Tongue (tissue), 2 donors: ENCODE data around the gene PBLD. TPM values are rescaled to one million over a fixed set of nuclear protein-coding genes. Genes with fewer than 3 reads are reported as not detected.
A peak's percentile ranks its signal among the peaks of the same experiment; 100 is the strongest.
"Not testable (repeated sequence)": the region's sequence is repeated elsewhere in the genome, so short reads cannot be mapped to it uniquely, and the experiment has no call there.

Experiments used
- DNase-seq: peaks from one replicate; pipeline ENCODE4 v3.0.0-alpha.2; 2015
- total RNA-seq: library from RNA; depleted of rRNA; stranded (reverse); fragments of >200 nt; gene quantifications from one replicate; pipeline ENCODE4 v1.2.3, GENCODE V29; 2014

The PBLD gene
- total RNA-seq, 1 donor from 2014 or later: 4.4 TPM

DNA sequence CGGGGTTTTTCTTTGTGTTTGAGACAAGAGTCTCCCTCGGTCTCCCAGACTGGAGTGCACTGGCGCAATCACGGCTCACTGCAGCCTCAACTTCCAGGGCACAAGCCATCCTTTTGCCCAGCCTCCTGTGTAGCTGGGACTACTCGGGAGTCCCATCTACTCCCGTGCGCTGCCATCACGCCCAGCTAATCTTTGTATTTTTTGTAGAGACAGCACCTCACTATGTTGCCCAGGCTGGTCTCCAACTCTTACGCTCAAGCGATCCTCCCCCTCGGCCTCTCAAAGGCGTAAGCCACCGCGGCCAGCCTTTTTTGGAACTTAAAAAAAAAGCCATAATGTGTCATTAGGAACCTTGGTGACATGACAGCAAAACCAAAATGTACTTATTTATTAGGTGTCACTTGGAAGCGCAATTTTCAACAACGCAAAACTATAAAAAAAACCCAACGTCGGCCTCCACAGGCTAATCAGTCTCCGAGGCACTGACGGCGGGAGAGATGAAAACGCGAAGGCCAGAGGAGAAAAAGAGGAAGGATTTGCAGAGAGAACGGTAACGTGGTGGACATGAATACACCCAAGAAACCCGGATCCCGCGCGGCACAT lies 1.8 kb downstream of the PBLD start:
- peak; percentile 61 for DNase-seq

DNA sequence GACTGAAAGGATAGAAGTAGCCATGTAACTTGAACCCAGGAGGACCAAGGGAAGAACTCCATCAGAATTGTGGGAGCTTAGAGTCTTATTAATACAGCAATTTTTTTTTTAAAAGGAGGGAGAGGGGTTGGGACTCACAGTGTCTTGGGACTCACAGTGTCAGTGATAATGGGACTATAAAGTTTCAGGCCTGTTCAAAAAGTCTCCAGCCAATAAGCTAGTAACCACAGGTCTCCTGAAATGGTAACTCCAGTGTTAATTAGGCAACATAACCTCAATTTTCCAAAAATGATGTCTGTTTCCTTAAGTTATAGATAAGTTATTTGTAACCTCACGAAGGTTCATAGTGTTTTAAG lies 3.2 kb downstream of the PBLD start:
- DNase-seq: no peak

DNA sequence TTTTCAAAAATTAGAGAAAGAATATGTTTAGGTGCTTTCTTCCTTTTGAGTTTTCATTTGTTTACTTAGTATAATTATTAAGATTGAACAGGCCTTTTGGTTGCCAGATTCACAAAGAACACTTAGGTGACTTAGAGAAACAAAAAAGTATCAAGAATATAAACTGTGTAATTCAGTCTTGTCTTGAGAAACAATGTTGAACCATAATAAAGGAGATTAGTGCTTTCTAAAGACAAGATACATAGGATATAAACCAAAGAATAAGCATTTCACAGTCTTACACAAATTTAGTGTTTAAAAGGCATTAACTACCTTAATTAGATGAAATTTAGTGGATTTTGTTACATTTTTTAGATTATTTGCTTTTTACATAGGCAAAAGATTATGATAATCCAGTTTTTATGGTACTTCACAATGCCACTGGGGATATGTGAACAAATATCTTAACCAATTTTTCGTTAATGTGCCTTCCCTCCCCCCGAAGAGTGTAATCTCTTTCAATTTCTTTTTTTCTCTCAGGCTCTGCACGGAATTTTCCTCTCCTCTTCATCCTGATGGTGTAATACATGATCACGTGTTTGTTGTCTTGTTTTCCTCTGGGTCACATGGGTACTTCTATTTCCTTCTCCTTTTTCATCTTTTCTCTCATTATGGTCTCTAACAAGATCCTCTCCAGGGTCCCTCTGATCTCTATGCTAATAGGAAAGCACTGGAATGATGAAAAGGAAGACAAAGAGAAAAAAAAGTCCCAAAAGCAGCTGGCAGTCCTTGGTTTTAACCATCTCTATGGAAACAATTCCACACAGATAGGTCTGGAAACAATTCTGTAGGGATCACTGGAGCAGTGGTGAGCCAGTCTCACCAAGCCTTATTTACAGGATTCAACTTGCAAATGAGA lies 4.6 kb downstream of the PBLD start:
- DNase-seq: peak; percentile 79

DNA sequence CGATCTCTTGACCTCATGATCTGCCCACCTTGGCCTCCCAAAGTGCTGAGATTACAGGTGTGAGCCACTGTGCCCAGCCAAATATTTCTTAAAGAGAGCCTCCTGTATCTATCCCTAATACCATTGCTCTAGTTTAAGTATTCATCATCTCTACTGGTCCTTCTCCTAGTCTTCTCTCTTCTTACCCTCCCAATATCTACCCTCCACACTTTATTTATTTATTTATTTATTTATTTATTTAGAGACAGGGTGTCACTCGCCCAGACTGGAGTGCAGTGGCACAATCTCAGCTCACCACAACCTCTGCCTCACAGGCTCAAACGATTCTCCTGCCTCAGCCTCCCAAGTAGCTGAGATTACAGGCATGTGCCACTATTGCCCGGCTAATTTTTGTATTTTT lies 8.3 kb downstream of the PBLD start:
- not testable (repeated sequence) for DNase-seq

DNA sequence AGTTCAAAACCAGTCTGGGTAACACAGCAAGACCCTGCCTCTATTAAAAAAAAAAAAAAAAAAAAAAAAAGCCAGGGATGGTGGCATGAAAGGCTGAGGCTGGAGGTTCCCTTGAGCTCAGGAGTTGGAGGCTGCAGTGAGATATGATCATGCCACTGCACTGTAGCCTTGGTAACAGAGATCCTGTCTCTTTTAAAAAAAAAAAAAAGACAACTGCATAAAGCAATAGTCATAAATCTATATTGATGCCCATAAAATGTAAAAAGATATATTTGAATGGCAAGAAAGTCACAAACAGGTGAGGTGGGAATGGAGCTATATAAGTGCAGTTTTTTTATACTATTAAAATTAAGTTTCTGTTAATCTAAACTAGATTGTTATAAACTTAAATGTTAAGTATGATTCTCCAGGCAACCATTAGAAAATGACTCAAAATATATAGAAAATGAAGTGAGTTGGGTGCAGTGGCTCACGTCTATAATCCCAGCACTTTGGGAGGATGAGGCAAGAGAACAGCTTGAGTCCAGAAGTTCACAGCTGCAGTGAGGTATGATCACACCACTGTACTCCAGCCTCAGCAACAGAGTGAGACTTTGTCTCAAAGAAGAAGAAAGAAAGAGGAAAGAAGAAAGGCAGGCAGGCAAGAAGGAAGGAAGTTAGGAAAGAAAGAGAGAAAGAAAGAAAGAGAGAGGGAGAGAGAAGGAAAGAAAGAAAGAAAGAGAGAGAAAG lies 14.2 kb downstream of the PBLD start:
- no peak for DNase-seq

DNA sequence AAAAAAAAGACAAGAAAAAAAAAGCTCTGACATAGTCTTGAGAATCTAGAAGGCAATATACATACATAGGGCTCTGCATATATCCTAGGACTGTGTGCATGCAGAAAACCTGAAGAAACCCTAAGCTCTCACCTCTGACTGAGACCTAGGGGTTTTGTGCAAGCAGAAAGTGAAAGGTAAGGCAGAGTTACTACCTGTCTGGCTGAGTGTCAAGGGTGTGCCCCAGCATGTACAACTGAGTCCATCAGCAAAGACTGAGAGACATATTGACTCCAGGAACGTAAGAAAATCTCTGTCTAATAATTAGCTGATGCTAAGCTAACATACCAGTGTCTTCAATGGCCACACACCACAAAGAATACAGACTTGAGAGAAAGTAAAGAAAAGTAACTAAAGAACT lies 17.1 kb downstream of the PBLD start:
- DNase-seq: no peak

DNA sequence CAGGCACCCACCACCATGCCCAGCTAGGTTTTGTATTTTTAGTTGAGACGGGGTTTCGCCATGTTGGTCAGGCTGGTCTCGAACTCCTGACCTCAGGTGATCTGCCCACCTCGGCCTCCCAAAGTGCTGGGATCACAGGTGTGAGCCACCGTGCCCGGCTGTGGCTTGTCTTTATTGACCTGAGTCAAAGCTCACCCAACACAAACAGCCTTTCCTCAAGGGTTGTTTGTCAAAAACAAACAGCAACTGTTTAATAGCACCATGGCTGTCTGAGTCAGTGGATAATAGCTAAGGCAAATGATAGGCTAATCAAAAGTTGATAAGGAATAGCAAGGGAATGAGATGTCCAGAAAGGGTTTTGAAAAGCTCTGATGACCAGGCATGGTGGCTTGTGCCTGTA lies 17.8 kb downstream of the PBLD start:
- not testable (repeated sequence) for DNase-seq

DNA sequence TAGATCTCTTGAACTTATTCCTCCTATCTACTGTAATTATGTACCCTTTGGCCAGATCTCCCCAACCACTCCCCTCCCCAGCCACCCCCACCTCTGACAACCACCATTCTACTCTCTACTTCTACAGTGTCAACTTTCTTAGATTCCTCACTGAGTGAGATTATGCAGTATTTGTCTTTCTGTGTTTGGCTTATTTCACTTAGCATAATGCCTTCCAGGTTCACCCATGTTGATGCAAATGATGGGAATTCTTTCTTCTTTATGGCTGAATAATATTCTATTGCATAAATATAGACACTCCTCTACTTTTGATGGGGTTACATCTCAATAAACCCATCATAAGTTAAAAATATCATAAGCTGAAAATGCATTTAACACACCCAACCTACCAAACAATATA lies 22.2 kb downstream of the PBLD start:
- DNase-seq: no peak

DNA sequence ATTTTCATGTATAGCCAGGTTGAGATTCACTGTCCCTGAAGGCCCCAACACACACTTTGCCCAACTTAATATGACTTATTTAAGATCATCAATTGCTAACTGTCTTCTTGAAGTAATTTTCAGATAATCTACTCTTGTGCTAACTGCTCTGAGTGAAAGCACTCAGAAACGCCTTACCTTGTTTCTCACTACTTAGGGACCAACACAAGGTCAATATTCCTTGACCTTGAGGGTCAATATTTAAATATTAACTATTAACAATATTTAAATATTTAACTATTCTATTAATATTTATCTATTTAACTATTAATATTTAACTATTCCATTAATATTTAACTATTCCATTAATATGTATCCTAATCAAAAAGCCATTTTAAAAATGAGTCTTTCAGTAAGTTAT lies 26.9 kb downstream of the PBLD start:
- DNase-seq: no peak

DNA sequence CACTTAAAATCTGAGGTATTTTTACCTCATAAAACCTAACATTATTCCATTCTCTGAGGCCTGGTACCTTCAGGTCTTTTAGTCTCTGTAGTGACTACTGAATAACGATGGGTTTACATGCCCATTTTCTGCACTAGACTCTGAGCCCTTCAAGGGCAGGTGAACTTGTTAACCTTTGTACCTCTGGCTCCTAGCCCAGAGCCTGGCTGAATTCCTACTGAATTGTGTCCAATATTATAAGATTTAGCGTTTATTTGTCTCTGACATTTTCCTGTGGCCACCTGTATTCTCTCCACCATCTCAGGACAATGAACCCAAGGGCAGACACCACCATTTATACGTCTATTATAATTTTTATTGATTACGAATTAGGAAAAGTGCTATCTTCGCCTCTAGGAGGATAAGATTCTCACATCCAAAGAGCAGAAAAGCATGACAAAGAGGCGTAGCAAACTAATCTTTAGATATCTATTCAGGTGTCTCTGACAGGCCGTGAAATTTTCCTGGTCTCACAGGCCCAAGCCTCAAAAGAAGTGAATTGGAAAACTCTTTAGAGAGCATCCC lies 28.8 kb downstream of the PBLD start:
- DNase-seq: no peak

DNA sequence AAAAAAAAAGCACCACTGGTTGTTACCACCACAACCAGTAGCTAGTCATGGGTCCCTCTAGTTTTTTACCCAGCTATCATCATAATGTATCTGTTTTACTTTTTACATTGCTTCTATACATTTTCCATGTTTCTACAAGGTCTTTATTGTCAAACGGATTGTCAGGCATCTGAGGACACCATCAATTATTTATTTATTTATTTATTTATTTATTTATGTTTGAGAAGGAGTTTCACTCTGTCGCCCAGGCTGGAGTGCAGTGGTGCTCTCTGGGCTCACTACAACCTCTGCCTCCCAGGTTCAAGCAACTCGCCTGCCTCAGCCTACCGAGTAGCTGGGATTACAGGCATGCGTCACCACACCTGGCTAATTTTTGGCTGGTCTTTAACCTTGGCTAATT lies 29.9 kb downstream of the PBLD start:
- no peak for DNase-seq

DNA sequence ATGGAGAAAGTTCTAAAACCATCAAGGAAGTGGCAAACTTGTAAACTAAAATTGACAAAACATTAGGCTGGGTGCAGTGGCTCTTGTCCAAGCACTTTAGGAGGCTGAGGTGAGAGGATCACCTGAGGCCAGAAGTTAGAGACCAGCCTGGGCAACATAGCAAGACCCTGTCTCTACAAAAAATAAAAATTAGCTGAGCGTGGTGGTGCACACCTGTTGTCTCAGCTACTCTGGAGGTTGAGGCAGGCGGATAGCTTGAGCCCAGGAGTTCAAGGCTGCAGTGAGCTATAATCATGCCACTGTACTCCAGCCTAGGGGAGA lies 30.3 kb downstream of the PBLD start:
- no peak for DNase-seq

DNA sequence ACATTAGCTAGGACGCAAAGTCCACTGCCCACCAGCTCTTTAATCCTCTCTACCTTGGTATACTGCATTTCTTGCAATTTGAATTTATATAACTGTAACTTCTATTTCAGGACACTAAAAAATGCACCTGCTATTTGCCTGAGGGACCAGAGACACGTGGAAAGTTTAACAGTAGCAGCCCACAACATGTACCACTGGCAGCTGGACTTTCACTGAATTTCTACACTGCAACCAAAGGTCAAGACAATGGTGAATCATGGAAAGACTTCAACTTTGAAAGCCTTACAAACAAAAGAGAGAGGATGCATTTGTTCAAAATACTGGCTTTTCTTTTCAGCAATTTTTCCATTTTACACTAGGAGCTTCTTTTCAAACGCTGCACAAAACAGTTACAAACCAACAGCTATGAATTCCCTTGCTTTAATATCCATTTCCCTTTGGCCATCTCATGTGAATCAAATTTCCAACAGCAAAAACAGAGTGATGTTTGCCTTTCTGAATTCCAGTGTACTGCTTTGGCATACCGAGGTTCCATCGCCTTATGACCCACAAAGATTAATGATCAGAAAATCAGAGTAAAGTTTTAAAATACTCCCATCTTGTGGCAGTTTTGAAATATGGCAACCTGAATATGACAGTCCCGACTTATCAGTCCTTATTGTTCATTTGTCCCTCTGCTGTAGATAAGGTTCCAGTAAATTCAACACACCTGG lies 30.8 kb downstream of the PBLD start:
- DNase-seq: peak; percentile 72

DNA sequence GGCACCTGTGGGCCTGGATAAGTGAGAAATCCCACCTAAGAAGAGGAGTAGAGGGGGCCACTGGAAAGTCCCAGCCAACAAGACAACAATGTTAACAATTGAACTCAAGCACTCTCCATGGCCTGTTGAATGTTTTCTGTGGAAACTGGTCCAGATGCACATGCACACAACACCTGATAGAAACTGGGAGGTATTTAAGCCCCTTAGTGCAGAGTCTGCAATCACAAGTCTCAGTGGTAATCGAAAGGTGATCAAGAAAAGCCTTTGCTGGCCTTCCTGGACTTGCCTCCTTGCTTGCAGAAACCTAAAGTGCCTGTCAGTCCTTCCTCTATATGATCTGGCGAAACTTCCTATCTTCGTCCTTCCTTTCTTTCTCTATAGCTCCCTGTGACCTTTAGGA lies 31.4 kb downstream of the PBLD start:
- DNase-seq: no peak

DNA sequence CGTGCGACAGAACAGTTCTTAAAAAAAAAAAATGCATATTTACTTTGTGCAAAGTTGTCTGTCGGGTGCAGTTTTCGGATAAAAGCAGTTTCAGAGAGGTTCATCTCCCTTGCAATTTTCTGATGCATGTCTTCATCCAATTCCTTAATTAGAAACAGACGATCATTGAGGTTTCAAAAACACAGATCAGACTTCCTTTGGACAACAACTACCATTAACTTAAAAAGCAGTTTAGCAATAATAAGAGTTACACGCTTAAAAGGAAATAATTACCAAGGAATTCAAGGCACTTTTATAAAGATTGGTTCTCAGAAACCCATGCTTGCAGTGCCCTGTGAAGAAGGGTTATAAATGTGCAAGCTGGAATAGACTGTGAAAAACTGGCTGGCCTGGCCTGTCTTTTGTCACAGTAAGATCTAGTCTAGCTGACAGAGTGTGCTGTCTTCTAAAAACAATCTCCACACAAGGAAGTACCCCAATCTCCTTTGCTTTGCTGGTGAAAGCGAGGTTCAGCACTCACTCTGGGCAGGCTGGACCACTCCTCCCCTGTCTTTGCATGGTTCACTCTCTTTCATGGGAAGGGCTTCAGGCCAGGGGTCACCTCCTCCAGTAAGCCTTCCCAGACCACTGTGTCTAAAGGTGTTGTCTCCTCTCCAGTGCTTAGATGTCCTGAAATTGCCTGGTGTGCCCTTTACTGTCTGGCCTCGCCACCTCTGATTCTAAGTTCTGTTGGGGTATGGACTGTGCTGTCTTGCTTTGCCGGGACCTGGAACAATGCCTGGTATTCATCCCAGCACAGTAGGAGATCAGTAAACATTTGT lies 35.7 kb downstream of the PBLD start:
- peak; percentile 38 for DNase-seq

DNA sequence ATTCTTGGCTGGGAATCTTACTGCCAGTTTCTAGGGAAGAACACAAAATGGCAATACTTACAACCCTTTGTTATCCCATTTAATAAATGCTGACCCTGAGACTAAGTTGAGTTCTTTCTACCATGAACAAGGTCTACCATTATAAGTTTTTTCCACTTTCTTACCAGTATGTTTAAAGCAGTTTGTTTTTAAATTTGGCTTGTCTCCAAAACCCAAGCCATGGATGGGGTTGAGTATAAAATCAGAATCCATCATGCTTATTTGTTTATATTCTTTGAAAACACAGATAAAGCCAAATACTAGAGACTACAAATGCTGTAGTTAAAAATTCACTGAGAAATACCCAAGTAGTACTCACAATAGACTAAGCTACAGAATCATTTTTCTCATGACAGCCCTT lies 42.0 kb downstream of the PBLD start:
- no peak for DNase-seq

DNA sequence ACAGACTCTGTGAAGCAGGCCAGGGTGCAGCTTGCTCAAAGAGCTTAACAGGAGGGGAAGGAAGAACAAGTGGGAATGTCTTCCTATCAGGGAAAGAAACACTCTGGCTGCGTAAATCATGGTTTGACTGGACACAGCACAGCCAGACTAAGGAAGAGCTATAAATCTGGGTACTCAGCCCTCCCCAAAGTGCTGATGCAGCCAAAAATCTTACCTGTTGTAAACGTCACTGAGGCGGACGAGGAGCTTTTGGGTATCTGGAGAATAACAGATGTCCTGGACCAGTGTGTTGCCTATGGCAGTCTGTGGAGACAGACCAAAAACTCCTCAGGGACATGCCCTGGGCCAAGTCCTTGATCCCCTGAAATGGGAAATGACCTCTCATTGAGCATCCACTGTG lies 44.0 kb downstream of the PBLD start:
- DNase-seq: no peak

DNA sequence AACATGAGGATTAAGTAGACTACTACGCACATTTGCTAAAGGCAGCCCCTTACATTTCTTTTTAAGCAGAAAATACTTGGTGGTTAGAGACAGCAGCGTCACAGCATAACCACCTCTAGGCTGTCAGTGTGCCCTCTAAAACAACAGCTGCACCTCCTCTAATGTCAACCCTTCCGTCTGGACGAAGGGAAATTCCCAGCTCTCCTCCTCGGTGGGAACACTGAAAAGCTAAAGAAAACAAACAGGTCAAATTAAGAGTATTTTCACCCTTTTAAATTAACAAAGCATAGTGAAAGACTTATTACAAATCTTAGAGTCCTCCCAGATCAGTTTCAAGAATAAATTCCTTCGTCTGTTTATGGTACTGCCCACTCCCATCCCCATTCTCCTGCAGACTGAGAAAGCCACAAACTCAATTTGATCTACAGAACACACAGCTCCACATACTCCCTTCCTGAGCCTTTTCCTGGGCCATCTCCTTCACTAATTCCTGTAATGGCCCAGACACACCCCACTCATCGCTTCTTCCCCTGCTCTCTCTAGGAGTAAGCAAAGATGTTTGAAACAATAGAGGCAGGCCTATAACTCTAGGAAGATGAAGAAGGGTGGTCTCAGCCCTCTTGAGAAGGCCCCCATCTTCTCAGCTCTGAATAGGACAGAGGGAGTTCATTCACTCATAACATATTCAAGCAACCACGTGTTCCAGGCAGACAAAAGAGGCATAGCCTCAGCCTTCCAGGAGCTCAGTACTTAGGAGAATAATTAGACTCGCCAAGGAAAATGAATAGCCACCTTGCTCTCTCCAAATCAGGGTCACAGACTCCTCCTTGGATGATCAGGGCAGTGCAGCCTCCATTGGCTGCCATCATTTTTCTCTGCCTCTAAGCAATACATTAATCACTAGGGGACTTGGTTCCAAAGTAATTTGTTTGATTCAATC lies 48.4 kb downstream of the PBLD start:
- peak; percentile 48 for DNase-seq

DNA sequence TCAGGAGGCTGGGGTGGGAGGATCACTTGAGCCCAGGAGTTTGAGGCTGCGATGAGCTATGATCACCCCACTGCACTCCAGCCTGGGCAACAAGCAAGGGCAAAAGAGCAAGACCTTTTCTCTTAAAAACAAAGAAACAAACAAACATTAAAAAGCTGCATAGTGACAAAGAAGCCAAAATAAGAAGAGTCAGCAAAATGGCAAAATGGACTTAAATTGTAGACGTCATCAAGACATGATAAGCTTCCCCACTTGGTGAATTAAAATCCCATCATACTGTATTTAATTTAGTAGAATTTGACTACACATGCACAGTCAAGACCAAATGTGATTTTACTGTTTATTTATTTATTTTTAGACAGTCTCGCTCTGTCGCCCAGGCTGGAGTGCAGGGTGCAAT lies 52.0 kb downstream of the PBLD start:
- DNase-seq: no peak
